GM23338 (cell line): Measurements from ENCODE around the gene HOXA9. TPM values are rescaled to one million over a fixed set of nuclear protein-coding genes. Genes with fewer than 3 reads are reported as not detected.

Experiments used
- ATAC-seq: fragments of 200-7000 bp; cut with Tn5 transposase; 3 replicates; pipeline ENCODE4 v1.9.1; 2020
- DNase-seq: peaks from one replicate; pipeline ENCODE4 v3.0.0-alpha.2; 2015; ENCODE audit warnings: low spot score
- H2AFZ ChIP-seq: fragments of 200-600 bp; sonication (generic); 2 replicates; pipeline ENCODE4 v1.8.0; 2016; ENCODE audit warnings: antibody characterized with exemption, mild to moderate bottlenecking, moderate library complexity
- H3F3A ChIP-seq: fragments of 200-600 bp; sonication (generic); replicated peaks from 2 replicates; pipeline ENCODE4 v1.8.0; 2017; ENCODE audit warnings: antibody characterized with exemption, mixed run types, low read depth
- H3K27ac ChIP-seq: fragments of 200-600 bp; sonication (generic); 2 replicates; pipeline ENCODE4 v1.6.1; 2016; ENCODE audit warnings: low read depth
- H3K27me3 ChIP-seq: fragments of 200-600 bp; sonication (generic); 2 replicates; pipeline ENCODE4 v1.8.0; 2016; ENCODE audit warnings: mild to moderate bottlenecking, mixed run types, moderate library complexity; ENCODE audit not compliant: insufficient read depth
- H3K36me3 ChIP-seq: fragments of 200-600 bp; sonication (generic); 2 replicates; pipeline ENCODE4 v1.8.0; 2016; ENCODE audit warnings: mild to moderate bottlenecking; ENCODE audit not compliant: insufficient read depth
- H3K4me1 ChIP-seq: fragments of 200-600 bp; sonication (generic); 2 replicates; pipeline ENCODE4 v1.8.0; 2016; ENCODE audit warnings: mild to moderate bottlenecking, moderate library complexity; ENCODE audit not compliant: insufficient read depth
- H3K4me2 ChIP-seq: fragments of 200-600 bp; sonication (generic); 2 replicates; pipeline ENCODE4 v1.7.1; 2017; ENCODE audit warnings: mixed run types
- H3K4me3 ChIP-seq: fragments of 200-600 bp; sonication (generic); 2 replicates; pipeline ENCODE4 v1.6.1; 2016; ENCODE audit warnings: mixed run types
- H3K79me2 ChIP-seq: fragments of 200-600 bp; sonication (generic); replicated peaks from 2 replicates; pipeline ENCODE4 v1.8.0; 2017; ENCODE audit warnings: mild to moderate bottlenecking; ENCODE audit not compliant: insufficient read depth
- H3K9me2 ChIP-seq: fragments of 200-600 bp; sonication (generic); 2 replicates; pipeline ENCODE4 v1.8.0; 2017; ENCODE audit not compliant: insufficient read depth
- H4K20me1 ChIP-seq: fragments of 200-600 bp; sonication (generic); replicated peaks from 2 replicates; pipeline ENCODE4 v1.8.0; 2017; ENCODE audit warnings: mild to moderate bottlenecking; ENCODE audit not compliant: insufficient read depth
- H3K27ac Mint-ChIP-seq: 2 replicates; pipeline ENCODE4 v1.8.0; 2020; ENCODE audit warnings: inconsistent platforms, mild to moderate bottlenecking, moderate library complexity, mixed read lengths
- H3K27me3 Mint-ChIP-seq: 3 replicates; pipeline ENCODE4 v1.8.0; 2022; ENCODE audit warnings: low read depth, mild to moderate bottlenecking, moderate library complexity, mixed read lengths, inconsistent platforms; ENCODE audit not compliant: insufficient read depth, poor library complexity
- H3K36me3 Mint-ChIP-seq: 3 replicates; pipeline ENCODE4 v1.8.0; 2021; ENCODE audit warnings: low read depth, mild to moderate bottlenecking, inconsistent platforms, moderate library complexity, mixed read lengths
- H3K4me1 Mint-ChIP-seq: 3 replicates; pipeline ENCODE4 v1.8.0; 2020; ENCODE audit warnings: mild to moderate bottlenecking, inconsistent platforms, mixed read lengths
- H3K4me3 Mint-ChIP-seq: 3 replicates; pipeline ENCODE4 v1.8.0; 2021; ENCODE audit warnings: moderate library complexity, mild to moderate bottlenecking, inconsistent platforms, mixed read lengths
- H3K9me3 Mint-ChIP-seq: 3 replicates; pipeline ENCODE4 v1.8.0; 2020; ENCODE audit warnings: moderate library complexity, mild to moderate bottlenecking, inconsistent platforms, mixed read lengths
- EZH2 ChIP-seq: fragments of 200-600 bp; sonication (generic); IDR thresholded peaks from one replicate; pipeline ENCODE4 v1.8.0; 2017; ENCODE audit warnings: antibody characterized with exemption, mild to moderate bottlenecking, low read depth; ENCODE audit not compliant: unreplicated experiment
- EZH2phosphoT487 ChIP-seq: fragments of 200-600 bp; sonication (generic); IDR thresholded peaks from one replicate; pipeline ENCODE4 v1.8.1; 2018; ENCODE audit warnings: antibody characterized with exemption; ENCODE audit not compliant: unreplicated experiment
- ZNF331 ChIP-seq: fragments of 250-450 bp; sonication (Bioruptor Pico); IDR thresholded peaks from 2 replicates; pipeline ENCODE4 v1.5.0; 2020; ENCODE audit warnings: low read depth, mild to moderate bottlenecking, moderate library complexity
- polyA plus RNA-seq: library from polyadenylated mRNA; unstranded; fragments of >200 nt; fragmentation: Nextera tagmentation; extraction: Ambion mirVana; gene quantifications from 2 replicates; pipeline ENCODE4 v1.2.1, GENCODE V29; 2016
- total RNA-seq: library from RNA; depleted of rRNA; stranded (reverse); fragments of >200 nt; shearing (Covaris generic); gene quantifications from 2 replicates; pipeline ENCODE4 v1.2.3, GENCODE V29; 2014
- TF ChIP-seq, protein P1 (sequence below): IDR thresholded peaks from 2 replicates; pipeline ENCODE4 v1.6.1; 2016; ENCODE audit warnings: antibody characterized with exemption

The HOXA9 gene
- total and polyA plus RNA-seq, 2 experiments from 2014 or later, result not detected

DNA sequence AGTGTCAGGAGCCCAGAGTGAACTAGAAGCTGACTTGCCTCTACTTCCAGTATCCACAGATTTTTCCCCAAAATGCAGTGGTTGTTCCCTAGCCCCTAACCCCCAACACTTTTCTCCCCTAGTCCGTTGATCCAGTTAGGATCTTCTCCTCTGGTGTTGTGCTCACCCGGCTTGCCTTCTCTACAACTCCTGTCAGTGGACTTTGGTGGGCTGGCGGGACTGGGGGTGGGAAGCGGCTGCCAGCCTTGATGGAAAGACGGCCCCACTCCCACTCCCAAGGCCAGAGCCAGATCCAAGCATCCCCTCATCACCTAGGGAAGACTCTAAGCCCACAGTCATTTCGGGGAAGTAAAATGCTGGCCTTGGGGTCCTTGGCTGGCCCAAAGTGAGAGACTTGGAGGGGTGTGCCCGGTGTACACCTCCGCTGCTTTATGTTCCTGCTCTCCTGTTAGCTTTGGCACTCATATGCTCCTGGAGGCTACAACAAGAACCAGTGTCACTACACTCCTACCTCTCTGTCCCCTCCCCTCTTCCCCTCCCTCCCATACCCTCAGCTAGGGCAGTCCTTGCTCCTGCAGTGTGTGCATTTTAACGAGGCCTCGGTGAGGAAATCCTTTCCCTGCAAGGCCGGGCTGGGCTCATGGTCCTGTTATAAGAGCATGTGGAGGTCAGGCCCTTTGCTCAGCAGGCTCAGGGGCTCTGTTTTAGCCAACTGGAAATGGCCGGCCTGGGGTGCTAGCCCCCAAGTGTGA, 9.7 kb upstream of the HOXA9 start:
- Mint-ChIP-seq H3K27me3 (peaks cover 95% of the 10 kb centered on the region), H3K27ac (no peak overlapping the region), H3K4me3 (no peak overlapping the region), H3K9me3 (peaks cover 13% of the 10 kb centered on the region; the same call in 2 of the 3 replicates), H3K36me3 (no peaks in the 10 kb centered on the region; the same call in 2 of the 3 replicates), H3K4me1 (peaks cover 20% of the 10 kb centered on the region)
- Histone ChIP-seq H3K4me2 (no peak overlapping the region; the same call in 1 of the 2 replicates), H3K4me3 (no peak overlapping the region), H2AFZ (no peak overlapping the region), H3K79me2 (no peaks in the 10 kb centered on the region), H3F3A (peaks cover 47% of the 10 kb centered on the region), H3K27ac (no peak overlapping the region), H3K27me3 (peaks cover 100% of the 10 kb centered on the region), H3K4me1 (peaks cover 35% of the 10 kb centered on the region), H4K20me1 (peaks cover 55% of the 10 kb centered on the region), H3K9me2 (no peaks in the 10 kb centered on the region), H3K36me3 (no peaks in the 10 kb centered on the region)
- peak; percentile 33 for DNase-seq
- TF ChIP-seq, protein P1, sequence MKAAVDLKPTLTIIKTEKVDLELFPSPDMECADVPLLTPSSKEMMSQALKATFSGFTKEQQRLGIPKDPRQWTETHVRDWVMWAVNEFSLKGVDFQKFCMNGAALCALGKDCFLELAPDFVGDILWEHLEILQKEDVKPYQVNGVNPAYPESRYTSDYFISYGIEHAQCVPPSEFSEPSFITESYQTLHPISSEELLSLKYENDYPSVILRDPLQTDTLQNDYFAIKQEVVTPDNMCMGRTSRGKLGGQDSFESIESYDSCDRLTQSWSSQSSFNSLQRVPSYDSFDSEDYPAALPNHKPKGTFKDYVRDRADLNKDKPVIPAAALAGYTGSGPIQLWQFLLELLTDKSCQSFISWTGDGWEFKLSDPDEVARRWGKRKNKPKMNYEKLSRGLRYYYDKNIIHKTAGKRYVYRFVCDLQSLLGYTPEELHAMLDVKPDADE, result no peak
- TF ChIP-seq ZNF331 (CRISPR knock-in tag) (no peak), EZH2 (peak; percentile 80)
- no peak for ATAC-seq

GRCh38 chr7:27173956-27174873, 8.9 kb upstream of the HOXA9 start, which contains the start of gene HOXA10:
HOXA10 (minus strand) TSS chr7:27174320; CDS start chr7:27174306, 14 bp downstream.
- Mint-ChIP-seq H3K9me3 (peaks cover 11% of the 10 kb centered on the region; the same call in 2 of the 3 replicates), H3K4me1 (peaks cover 13% of the 10 kb centered on the region), H3K4me3 (peak within 1 kb of the TSS; percentile 38), H3K27me3 (peaks cover 95% of the 10 kb centered on the region), H3K27ac (no peak within 1 kb of the TSS), H3K36me3 (no peaks in the 10 kb centered on the region; the same call in 2 of the 3 replicates)
- Histone ChIP-seq H3K4me1 (peaks cover 34% of the 10 kb centered on the region), H3K9me2 (no peaks in the 10 kb centered on the region), H4K20me1 (peaks cover 51% of the 10 kb centered on the region), H3F3A (peaks cover 44% of the 10 kb centered on the region), H3K27me3 (peaks cover 100% of the 10 kb centered on the region), H2AFZ (no peak within 1 kb of the TSS), H3K4me2 (peak within 1 kb of the TSS; percentile 70), H3K79me2 (no peaks in the 10 kb centered on the region), H3K36me3 (no peaks in the 10 kb centered on the region), H3K27ac (no peak within 1 kb of the TSS), H3K4me3 (peak within 1 kb of the TSS; percentile 43)
- TF ChIP-seq EZH2, result peak; percentile 94
- TF ChIP-seq EZH2phosphoT487, result peak; percentile 54
- TF ChIP-seq, protein P1, result no peak
- DNase-seq, result peak; percentile 41
- peak; percentile 4 for ATAC-seq
